AG09319 (cell line): ENCODE data around the gene CLIC6.

Experiments used
- DNase-seq: peaks from one replicate; pipeline ENCODE4 v3.0.0-alpha.2; 2010; ENCODE audit warnings: low read depth; ENCODE audit errors: extremely low read depth
- TF ChIP-seq, protein P1 (sequence below): IDR thresholded peaks from 2 replicates; pipeline ENCODE4 v1.5.1; 2011; ENCODE audit warnings: low read depth, mild to moderate bottlenecking, inconsistent platforms, low read length, moderate library complexity

CLIC6 gene

DNA sequence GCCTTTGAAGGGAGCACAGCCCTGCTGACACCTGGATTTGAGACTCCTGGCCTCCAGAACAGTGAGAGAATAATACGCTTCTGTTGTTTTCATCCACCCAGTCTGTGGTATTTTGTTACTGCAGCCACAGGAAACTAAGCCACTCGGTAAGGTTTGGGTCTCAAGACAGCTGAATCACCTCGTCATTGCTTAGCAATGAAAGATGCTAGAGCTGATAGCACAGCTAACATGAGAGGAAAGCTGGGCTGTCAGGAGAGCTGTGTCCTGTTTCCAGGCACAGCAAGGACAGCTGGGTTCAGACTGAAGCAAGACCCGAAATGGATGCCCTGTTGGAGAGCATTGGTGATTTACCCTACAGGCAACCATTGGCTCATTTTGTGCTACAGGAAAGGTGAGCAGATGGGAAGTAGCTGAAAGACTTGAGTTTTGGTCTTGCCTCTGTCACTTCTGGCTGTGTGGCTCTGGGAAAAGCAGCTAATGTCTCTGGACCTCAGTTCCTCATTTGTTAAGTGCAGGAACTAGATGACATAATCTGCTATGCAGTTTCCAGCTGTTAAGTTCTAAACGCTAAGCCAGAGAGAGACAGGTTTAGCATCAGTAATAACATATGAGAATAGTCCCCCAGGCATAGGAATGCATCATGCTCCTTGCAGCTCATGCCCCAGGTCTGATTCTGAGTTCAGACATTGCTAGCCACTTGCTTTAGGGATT is 58.0 kb downstream of the CLIC6 start:
- TF ChIP-seq, protein P1, sequence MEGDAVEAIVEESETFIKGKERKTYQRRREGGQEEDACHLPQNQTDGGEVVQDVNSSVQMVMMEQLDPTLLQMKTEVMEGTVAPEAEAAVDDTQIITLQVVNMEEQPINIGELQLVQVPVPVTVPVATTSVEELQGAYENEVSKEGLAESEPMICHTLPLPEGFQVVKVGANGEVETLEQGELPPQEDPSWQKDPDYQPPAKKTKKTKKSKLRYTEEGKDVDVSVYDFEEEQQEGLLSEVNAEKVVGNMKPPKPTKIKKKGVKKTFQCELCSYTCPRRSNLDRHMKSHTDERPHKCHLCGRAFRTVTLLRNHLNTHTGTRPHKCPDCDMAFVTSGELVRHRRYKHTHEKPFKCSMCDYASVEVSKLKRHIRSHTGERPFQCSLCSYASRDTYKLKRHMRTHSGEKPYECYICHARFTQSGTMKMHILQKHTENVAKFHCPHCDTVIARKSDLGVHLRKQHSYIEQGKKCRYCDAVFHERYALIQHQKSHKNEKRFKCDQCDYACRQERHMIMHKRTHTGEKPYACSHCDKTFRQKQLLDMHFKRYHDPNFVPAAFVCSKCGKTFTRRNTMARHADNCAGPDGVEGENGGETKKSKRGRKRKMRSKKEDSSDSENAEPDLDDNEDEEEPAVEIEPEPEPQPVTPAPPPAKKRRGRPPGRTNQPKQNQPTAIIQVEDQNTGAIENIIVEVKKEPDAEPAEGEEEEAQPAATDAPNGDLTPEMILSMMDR: no peak
- no peak for DNase-seq

DNA sequence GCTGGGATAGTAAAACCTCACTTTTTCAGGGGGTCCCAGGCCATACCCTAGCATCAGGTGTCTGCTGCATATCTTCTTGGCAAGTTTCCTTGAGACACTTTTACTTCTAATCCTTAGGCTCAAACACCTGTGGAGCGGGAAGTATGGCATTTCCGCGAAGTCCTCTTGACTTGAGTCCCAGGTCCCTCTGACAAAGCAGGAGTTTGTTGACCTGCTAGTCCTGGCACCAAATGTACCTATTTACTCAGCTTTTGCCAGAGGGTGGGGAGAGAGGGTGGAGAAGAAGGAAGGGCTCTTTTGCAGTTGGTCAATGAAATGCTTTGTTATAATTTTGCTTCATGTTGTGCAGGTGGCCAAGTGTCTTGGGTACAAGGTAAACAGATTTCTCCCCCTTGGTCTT is 59.7 kb downstream of the CLIC6 start:
- TF ChIP-seq, protein P1: no peak
- DNase-seq: no peak

DNA sequence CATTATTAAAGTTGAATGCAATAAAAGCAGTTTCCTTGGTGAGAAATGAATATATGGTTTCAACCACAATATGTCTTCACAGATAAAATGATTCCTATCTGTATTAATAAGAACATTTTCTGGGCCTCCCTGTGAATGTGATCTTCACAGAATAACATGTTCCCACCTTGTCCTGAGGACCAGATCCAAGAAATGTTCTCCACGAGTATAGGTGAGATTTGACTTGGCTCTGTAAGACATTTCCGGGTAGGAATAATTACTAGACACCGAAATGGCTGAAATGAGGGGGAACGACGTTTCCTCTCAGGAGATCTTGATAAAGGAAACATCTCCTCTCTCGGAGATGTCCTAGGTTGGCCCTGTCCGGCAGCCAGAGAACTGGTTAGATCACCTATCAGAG is 61.4 kb downstream of the CLIC6 start:
- TF ChIP-seq, protein P1: no peak
- no peak for DNase-seq

DNA sequence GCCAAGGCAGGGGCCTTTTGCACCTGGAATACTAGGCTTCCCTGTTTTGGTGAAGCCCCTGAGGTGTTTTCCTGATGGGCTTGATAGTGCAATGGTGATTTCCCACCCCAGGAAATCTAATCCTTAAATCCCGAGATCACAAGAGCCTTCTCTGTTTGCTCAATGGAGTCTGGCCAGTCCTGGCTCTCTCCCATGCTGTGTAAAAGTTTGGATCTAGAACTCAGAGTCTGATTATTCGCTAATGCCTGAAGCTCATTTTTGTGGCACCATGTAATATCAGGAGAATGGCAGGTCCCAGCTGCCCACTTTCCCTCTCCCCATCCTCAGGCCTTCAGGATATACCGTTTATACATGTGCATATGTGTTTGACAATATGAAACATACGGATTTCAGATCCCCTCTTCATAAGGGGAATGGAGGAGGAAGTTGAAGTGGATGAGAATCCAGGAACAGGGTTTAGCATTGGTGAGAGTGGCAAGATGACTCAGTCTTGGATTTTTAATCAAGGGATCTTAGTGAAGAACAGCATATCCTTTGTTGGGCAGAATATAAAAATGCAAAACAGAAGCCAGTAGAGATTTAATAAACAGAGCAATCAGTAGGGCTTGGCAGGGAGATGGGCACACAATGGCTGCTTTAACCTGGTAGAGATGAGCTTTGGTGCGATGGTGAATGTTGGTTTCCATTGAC is 62.1 kb downstream of the CLIC6 start:
- no peak for DNase-seq
- TF ChIP-seq, protein P1: no peak

DNA sequence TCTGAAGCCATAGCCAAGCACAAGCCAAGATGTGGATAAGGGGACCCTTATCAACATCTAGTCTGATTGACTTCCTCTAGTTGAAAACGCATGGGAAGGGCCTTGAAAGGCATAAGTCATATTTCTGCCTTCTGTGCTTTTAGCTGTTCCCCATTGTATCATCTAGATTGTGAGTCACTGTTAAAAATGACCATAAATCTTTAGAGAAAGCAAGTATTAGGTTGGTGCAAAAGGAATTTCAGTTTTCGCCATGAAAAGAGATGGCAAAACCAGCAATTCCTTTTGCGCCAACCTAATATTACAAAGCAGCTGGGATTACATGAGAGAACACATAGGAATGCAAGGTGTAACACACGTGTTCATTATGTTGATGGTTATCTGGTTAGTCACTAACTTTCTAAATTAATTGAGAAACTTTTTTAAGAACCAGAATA is 63.6 kb downstream of the CLIC6 start:
- TF ChIP-seq, protein P1: no peak
- DNase-seq: no peak

DNA sequence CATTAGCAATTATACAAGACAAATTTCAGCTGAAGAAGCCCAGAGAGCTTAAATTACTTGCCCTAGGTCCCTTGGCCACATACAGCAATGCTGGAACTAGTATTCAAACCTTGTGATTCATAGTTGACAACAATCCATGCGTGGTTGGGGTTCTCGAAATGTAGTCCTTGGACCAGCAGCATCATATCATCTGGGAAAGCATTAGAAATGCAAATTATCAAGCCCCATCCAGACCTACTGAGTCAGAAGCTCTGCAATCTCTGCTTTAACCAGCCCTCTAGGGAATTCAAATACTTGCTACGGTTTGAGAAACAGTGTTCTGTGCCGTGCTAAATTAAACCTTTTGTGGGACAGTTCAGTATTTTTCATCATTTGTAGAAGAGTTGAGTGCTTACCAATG is 65.1 kb downstream of the CLIC6 start:
- TF ChIP-seq, protein P1: no peak
- DNase-seq: peak; percentile 15

DNA sequence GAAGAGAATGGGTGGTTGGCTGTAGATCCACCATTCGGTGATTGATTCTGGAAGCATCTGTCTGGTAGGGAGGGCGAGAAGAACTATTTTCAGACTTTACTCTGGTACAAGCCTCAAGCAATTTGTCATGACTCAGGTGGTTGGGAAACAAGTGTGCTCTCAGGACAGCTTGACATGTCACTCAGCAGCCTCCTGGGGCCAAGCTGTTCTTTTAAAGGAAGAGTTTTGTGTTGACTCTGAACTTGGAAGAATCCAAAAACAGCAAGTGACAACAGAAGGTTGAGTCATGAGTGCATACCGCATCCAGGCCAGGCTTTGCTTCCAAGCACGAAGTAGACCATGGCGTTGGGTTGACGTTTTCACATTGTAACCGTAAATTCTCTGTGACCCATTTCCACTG is 65.9 kb downstream of the CLIC6 start:
- TF ChIP-seq, protein P1: no peak
- no peak for DNase-seq
